SU-DHL-6 (cell line): Measurements from ENCODE around the gene RASGRP2.

Experiments used
- H2AFZ ChIP-seq: fragments of 200-600 bp; sonication (generic); 2 replicates; pipeline ENCODE4 v1.6.1; 2014; ENCODE audit warnings: low read depth, mild to moderate bottlenecking, moderate library complexity, mixed read lengths, antibody characterized with exemption, low read length; ENCODE audit not compliant: severe bottlenecking
- H3F3A ChIP-seq: fragments of 200-600 bp; shearing (Covaris generic); 2 replicates; pipeline ENCODE4 v1.6.0; 2016; ENCODE audit warnings: antibody characterized with exemption, mild to moderate bottlenecking; ENCODE audit not compliant: insufficient read depth
- H3K27ac ChIP-seq: fragments of 200-600 bp; sonication (generic); 2 replicates; pipeline ENCODE4 v1.5.1; 2016; ENCODE audit warnings: low read depth, mild to moderate bottlenecking, low read length, moderate library complexity, mixed read lengths
- H3K27me3 ChIP-seq: fragments of 200-600 bp; sonication (generic), shearing (Covaris generic); 2 replicates; pipeline ENCODE4 v1.6.0; 2014; ENCODE audit warnings: mild to moderate bottlenecking, low read length
- H3K36me3 ChIP-seq: fragments of 200-600 bp; sonication (generic); 2 replicates; pipeline ENCODE4 v1.6.1; 2014; ENCODE audit warnings: mild to moderate bottlenecking, low read length, mixed read lengths
- H3K4me2 ChIP-seq: fragments of 300-600, 200-600 bp; shearing (Covaris generic), sonication (generic); 2 replicates; pipeline ENCODE4 v1.6.0; 2014; ENCODE audit warnings: low read length, low read depth, mild to moderate bottlenecking; ENCODE audit not compliant: poor library complexity, severe bottlenecking
- H3K4me3 ChIP-seq: fragments of 200-600 bp; sonication (generic); 2 replicates; pipeline ENCODE4 v1.5.1; 2014; ENCODE audit warnings: antibody characterized with exemption, low read length, mild to moderate bottlenecking, mixed read lengths; ENCODE audit not compliant: insufficient read depth, poor library complexity, severe bottlenecking
- H3K79me2 ChIP-seq: fragments of 200-600 bp; sonication (generic); 2 replicates; pipeline ENCODE4 v1.6.1; 2014; ENCODE audit warnings: mild to moderate bottlenecking, low read length, moderate library complexity; ENCODE audit not compliant: insufficient read depth
- H3K9ac ChIP-seq: fragments of 200-600 bp; sonication (generic); 2 replicates; pipeline ENCODE4 v1.7.0; 2014; ENCODE audit warnings: mild to moderate bottlenecking, low read length
- H3K9me2 ChIP-seq: fragments of 200-600 bp; sonication (generic); replicated peaks from 2 replicates; pipeline ENCODE4 v1.6.1; 2014; ENCODE audit warnings: low read length; ENCODE audit not compliant: insufficient read depth
- H3K9me3 ChIP-seq: fragments of 200-600 bp; sonication (generic); 2 replicates; pipeline ENCODE4 v1.6.1; 2014; ENCODE audit warnings: low read length, mixed read lengths; ENCODE audit not compliant: insufficient read depth
- H4K20me1 ChIP-seq: fragments of 200-600 bp; sonication (generic); 2 replicates; pipeline ENCODE4 v1.6.1; 2014; ENCODE audit warnings: low read depth, mild to moderate bottlenecking, antibody characterized with exemption, low read length, moderate library complexity, mixed read lengths
- CTCF ChIP-seq: fragments of 200-600 bp; sonication (generic); IDR thresholded peaks from one replicate; pipeline ENCODE4 v1.5.1; 2017; ENCODE audit warnings: antibody characterized with exemption, mild to moderate bottlenecking, low read length, moderate library complexity; ENCODE audit not compliant: insufficient read depth, poor library complexity, severe bottlenecking
- EZH2phosphoT487 ChIP-seq: fragments of 200-600 bp; sonication (generic), shearing (Covaris generic); conservative IDR thresholded peaks from 2 replicates; pipeline ENCODE4 v1.6.1; 2018; ENCODE audit warnings: mild to moderate bottlenecking, antibody characterized with exemption, low read length, moderate library complexity, mixed read lengths

Gene RASGRP2

GRCh38 chr11:64747961-64748665 lies 4.2 kb upstream of the RASGRP2 start:
- no peak overlapping the region for H3K9ac ChIP-seq
- H3K27ac ChIP-seq = no peak overlapping the region
- H3F3A ChIP-seq = peaks cover 14% of the 10 kb centered on the region; the same call in 1 of the 2 replicates
- no peaks in the 10 kb centered on the region for H3K9me2 ChIP-seq
- H3K36me3 ChIP-seq = no peaks in the 10 kb centered on the region
- no peaks in the 10 kb centered on the region for H4K20me1 ChIP-seq
- no peaks in the 10 kb centered on the region for H3K27me3 ChIP-seq
- no peak overlapping the region for H3K4me2 ChIP-seq
- no peaks in the 10 kb centered on the region for H3K79me2 ChIP-seq
- no peak overlapping the region for H3K4me3 ChIP-seq
- no peaks in the 10 kb centered on the region for H3K9me3 ChIP-seq
- no peak for TF ChIP-seq EZH2phosphoT487
- TF ChIP-seq CTCF = no peak
- H2AFZ ChIP-seq = no peak overlapping the region

GRCh38 chr11:64746486-64746885 lies 2.5 kb upstream of the RASGRP2 start:
- TF ChIP-seq EZH2phosphoT487 (no peak), CTCF (no peak)
- peak overlapping the region; percentile 89 for H3K4me2 ChIP-seq
- H3K79me2 ChIP-seq = no peaks in the 10 kb centered on the region
- no peak overlapping the region for H3K4me3 ChIP-seq
- peak overlapping the region; percentile 72 for H2AFZ ChIP-seq
- no peaks in the 10 kb centered on the region for H3K9me2 ChIP-seq
- peaks cover 14% of the 10 kb centered on the region; the same call in 1 of the 2 replicates for H3F3A ChIP-seq
- H3K27me3 ChIP-seq = no peaks in the 10 kb centered on the region
- H4K20me1 ChIP-seq = no peaks in the 10 kb centered on the region
- H3K27ac ChIP-seq = no peak overlapping the region
- no peaks in the 10 kb centered on the region for H3K9me3 ChIP-seq
- H3K36me3 ChIP-seq = no peaks in the 10 kb centered on the region
- no peak overlapping the region for H3K9ac ChIP-seq

GRCh38 chr11:64745521-64746328 lies 1.8 kb upstream of the RASGRP2 start:
- H3K36me3 ChIP-seq = no peaks in the 10 kb centered on the region
- H3K9me3 ChIP-seq = no peaks in the 10 kb centered on the region
- peak overlapping the region; percentile 55 for H3K9ac ChIP-seq
- peaks cover 14% of the 10 kb centered on the region; the same call in 1 of the 2 replicates for H3F3A ChIP-seq
- no peaks in the 10 kb centered on the region for H3K27me3 ChIP-seq
- no peak for TF ChIP-seq CTCF
- TF ChIP-seq EZH2phosphoT487 = 0 out of 2 replicates have a peak, but pooled peaks have one; percentile 2
- H3K79me2 ChIP-seq = no peaks in the 10 kb centered on the region
- H3K27ac ChIP-seq = peak overlapping the region; percentile 68
- H3K9me2 ChIP-seq = no peaks in the 10 kb centered on the region
- H2AFZ ChIP-seq = peak overlapping the region; percentile 72
- H3K4me2 ChIP-seq = peak overlapping the region; percentile 89
- no peaks in the 10 kb centered on the region for H4K20me1 ChIP-seq
- H3K4me3 ChIP-seq = peak overlapping the region; percentile 53
